ENCODE measurements around the gene CELF4. TPM values are rescaled to one million over a fixed set of nuclear protein-coding genes. Genes with fewer than 3 reads are reported as not detected.

The CELF4 gene
- total and polyA plus RNA-seq, 9 donors, result 0.18 to 2.0 (median 1.1) TPM

DNA sequence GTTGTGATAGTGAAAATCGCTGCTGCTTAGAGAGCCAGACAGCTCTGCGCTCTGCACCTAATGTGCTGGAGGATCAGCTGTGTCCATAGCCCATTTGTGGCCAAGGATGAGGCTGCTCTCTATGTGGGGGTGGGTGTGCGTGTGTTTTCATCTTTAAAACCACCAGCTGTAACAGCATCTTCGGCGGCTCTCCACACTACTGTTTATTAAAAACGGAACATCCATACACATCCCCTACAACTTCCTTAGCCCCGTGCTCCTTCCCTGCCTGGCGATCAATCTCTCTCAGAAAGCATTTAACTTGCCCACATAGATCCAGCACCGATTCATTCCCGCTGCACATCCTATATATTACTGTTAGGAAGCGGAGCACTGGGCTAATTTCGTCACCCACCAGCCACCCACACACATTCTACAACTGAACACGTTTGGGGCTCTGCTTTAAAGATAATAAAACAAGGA, 1.6 kb downstream of the CELF4 start:
- Histone ChIP-seq H3K36me3 (ENCODE audit: control insufficient read depth, insufficient read depth, low read length) (no peaks in the 10 kb centered on the region), H3K27ac (ENCODE audit: low read length) (no peak overlapping the region), H3K4me3 (ENCODE audit: low read length) (no peak overlapping the region), H3K4me1 (ENCODE audit: control insufficient read depth, insufficient read depth, low read length) (peaks cover 25% of the 10 kb centered on the region), H3K27me3 (ENCODE audit: control insufficient read depth, insufficient read depth, low read length) (peaks cover 57% of the 10 kb centered on the region), H3K9me3 (replicated peaks; ENCODE audit: control insufficient read depth, low read depth, low read length) (no peaks in the 10 kb centered on the region)
- no peak for DNase-seq
- 29% methylated on average over 7 of the region's 13 CpGs for WGBS (ENCODE audit: insufficient coverage)

DNA sequence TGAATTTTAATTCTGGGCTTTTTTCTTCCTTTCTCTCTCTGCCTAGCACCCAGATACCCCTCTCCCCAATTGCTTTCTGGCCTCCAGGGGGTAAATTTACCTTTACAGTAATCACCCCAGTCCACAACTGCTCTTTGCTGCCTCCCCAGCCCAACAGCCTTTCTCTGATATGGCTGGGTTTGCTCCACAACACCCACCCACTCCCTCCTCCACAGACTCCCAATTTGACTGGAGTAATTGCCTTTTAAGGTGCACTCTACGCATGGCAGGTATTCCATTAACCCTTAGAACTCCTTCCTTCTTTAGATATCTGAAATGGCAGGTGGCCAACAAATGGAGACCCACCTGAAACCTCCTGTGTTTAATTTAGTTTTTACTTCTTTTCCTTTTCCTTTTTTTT, 3.6 kb downstream of the CELF4 start:
- Histone ChIP-seq H3K27me3 (ENCODE audit: control insufficient read depth, insufficient read depth, low read length) (peaks cover 37% of the 10 kb centered on the region), H3K27ac (ENCODE audit: low read length) (no peak overlapping the region), H3K36me3 (ENCODE audit: control insufficient read depth, insufficient read depth, low read length) (no peaks in the 10 kb centered on the region), H3K9me3 (replicated peaks; ENCODE audit: control insufficient read depth, low read depth, low read length) (no peaks in the 10 kb centered on the region), H3K4me1 (ENCODE audit: control insufficient read depth, insufficient read depth, low read length) (peaks cover 17% of the 10 kb centered on the region), H3K4me3 (ENCODE audit: low read length) (no peak overlapping the region)
- no peak for DNase-seq
- no CpG with 5 or more reads among the region's 1 CpG for WGBS (ENCODE audit: insufficient coverage)

DNA sequence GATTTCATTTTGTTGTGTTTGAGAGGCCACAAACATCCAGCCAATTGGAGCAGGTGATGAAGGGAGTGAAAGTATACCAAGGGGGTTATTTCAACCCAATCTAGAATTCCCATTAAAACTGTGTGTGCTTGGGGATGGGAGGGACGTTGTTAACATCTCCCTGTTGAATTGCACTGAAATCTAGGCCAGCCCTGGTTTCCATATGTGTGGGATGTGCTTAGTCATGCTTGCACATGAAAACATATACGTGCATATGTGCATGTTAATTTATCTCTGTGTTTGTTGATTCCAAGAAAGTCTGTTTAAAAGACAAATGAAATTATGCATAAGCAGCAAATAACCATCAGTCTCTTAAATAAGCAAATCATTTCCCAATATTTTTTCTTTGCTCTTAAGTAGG, 5.6 kb downstream of the CELF4 start:
- H3K4me3 ChIP-seq (ENCODE audit: low read length), result no peak overlapping the region
- peaks cover 2% of the 10 kb centered on the region for H3K4me1 ChIP-seq (ENCODE audit: control insufficient read depth, insufficient read depth, low read length)
- H3K27ac ChIP-seq (ENCODE audit: low read length), result no peak overlapping the region
- H3K36me3 ChIP-seq (ENCODE audit: control insufficient read depth, insufficient read depth, low read length), result no peaks in the 10 kb centered on the region
- no CpG with 5 or more reads among the region's 2 CpGs for WGBS (ENCODE audit: insufficient coverage)
- DNase-seq, result no peak
- H3K27me3 ChIP-seq (ENCODE audit: control insufficient read depth, insufficient read depth, low read length), result peaks cover 21% of the 10 kb centered on the region
- H3K9me3 ChIP-seq (replicated peaks; ENCODE audit: control insufficient read depth, low read depth, low read length), result no peaks in the 10 kb centered on the region

DNA sequence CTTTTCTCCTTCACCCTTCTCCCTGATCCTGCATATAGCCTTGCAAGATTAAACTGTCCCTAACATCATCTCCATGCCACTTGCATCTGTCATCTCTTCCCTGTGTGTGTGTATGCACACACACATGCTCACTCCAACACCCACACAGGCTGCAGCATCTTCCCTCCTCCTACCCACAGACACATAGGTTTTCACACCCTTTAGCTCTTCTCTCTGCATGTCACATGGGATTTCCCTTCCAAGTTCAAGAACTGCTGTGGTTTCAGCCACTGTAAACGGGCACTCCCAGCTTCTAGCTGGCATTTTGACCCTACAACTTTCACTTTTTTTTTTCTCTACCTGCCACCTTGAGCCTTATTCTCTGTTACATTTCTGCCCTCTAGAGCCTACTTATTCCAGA, 6.4 kb downstream of the CELF4 start:
- H3K36me3 ChIP-seq (ENCODE audit: control insufficient read depth, insufficient read depth, low read length), result no peaks in the 10 kb centered on the region
- peaks cover 20% of the 10 kb centered on the region for H3K27me3 ChIP-seq (ENCODE audit: control insufficient read depth, insufficient read depth, low read length)
- no peak overlapping the region for H3K4me3 ChIP-seq (ENCODE audit: low read length)
- H3K9me3 ChIP-seq (replicated peaks; ENCODE audit: control insufficient read depth, low read depth, low read length), result no peaks in the 10 kb centered on the region
- 50% methylated on average over 1 of the region's 1 CpG for WGBS (ENCODE audit: insufficient coverage)
- no peak for DNase-seq
- H3K27ac ChIP-seq (ENCODE audit: low read length), result no peak overlapping the region
- H3K4me1 ChIP-seq (ENCODE audit: control insufficient read depth, insufficient read depth, low read length), result no peaks in the 10 kb centered on the region

DNA sequence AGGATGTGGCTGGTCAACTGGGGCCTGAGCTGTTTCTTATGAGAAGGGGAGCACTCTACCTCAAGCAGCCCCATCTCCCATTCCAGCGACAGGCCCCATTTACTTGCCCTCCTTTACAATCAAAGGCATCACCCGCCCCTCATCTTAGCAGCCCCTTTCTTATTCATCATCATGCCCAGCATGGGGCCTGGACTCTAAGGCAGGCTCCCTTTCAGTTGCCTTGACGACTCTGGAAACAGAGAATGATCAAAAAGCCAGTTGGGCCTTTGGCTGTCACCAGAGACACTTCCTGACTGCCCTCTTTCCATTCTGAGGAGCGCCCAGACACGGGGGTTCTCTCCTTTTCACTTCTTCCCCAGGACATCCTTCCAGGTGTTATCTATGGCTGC, 11.2 kb downstream of the CELF4 start:
- Histone ChIP-seq H3K27ac (ENCODE audit: low read length) (no peak overlapping the region), H3K9me3 (replicated peaks; ENCODE audit: control insufficient read depth, low read depth, low read length) (no peaks in the 10 kb centered on the region), H3K4me3 (ENCODE audit: low read length) (no peak overlapping the region), H3K4me1 (ENCODE audit: control insufficient read depth, insufficient read depth, low read length) (no peaks in the 10 kb centered on the region), H3K27me3 (ENCODE audit: control insufficient read depth, insufficient read depth, low read length) (peaks cover 13% of the 10 kb centered on the region), H3K36me3 (ENCODE audit: control insufficient read depth, insufficient read depth, low read length) (no peaks in the 10 kb centered on the region)
- 17% methylated on average over 3 of the region's 5 CpGs for WGBS (ENCODE audit: insufficient coverage)
- DNase-seq, result no peak

DNA sequence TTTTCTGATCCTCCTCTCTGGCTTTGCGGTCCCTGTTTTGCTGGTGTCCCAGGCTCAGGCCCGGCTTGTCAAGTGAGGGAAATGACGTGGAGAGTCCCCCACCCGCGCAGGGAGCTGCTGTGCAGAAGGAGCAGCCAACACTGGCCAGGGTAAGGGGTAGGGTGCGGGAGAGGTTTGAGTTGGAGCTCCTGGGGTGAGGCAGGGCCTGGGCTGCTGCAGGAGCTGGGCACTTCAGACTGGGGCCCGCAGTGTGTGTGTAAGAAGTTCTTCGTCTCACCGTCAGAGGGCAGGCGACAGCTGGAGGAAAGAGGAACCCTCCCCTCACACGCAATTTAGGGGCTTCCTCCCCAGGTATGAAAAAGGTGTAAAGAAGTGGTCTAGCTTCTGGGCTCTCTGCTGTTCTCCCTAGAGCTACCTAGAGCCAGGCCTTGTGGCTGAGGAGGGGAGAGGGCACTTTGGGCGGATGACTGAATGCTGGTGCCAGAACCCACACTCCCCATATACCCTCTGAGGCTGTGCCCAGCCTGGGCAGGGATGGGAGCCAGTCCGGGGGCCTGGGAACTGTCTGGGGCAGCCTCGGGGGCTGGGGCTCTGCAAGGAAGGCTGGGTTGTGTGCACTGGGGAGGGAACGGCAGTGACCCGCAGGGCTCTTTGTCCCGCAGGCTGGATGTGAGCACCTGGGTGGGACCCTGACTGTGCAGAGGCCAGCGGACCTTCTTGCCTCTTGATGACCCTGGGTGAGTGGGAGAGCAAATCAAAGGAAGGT, 11.8 kb downstream of the CELF4 start:
- no peak overlapping the region for H3K4me3 ChIP-seq (ENCODE audit: low read length)
- no peaks in the 10 kb centered on the region for H3K4me1 ChIP-seq (ENCODE audit: control insufficient read depth, insufficient read depth, low read length)
- WGBS (ENCODE audit: insufficient coverage), result 48% methylated on average over 10 of the region's 18 CpGs
- H3K27me3 ChIP-seq (ENCODE audit: control insufficient read depth, insufficient read depth, low read length), result peaks cover 13% of the 10 kb centered on the region
- H3K9me3 ChIP-seq (replicated peaks; ENCODE audit: control insufficient read depth, low read depth, low read length), result no peaks in the 10 kb centered on the region
- H3K27ac ChIP-seq (ENCODE audit: low read length), result no peak overlapping the region
- DNase-seq, result no peak
- H3K36me3 ChIP-seq (ENCODE audit: control insufficient read depth, insufficient read depth, low read length), result no peaks in the 10 kb centered on the region

DNA sequence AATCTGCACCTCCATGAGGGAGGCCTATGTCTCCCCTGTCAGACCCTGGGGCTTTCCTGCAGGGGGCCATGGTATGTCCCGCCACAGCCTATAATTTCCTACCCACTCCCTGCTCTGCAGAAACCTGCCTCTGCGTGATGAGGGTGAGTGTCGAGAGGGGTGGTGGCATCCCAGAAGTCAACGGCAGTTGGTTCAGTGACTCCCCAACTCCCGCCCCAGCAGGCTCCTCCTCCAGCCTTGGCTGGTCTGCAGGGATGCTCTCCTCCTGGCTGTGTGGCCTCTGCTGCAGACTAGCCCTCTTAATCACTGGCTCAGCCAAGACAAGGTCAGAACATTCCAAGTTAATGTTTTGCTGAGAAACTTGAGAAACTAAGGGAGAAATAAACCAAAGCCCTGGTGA, 13.3 kb downstream of the CELF4 start:
- Histone ChIP-seq H3K9me3 (replicated peaks; ENCODE audit: control insufficient read depth, low read depth, low read length) (no peaks in the 10 kb centered on the region), H3K4me3 (ENCODE audit: low read length) (no peak overlapping the region), H3K27me3 (ENCODE audit: control insufficient read depth, insufficient read depth, low read length) (peaks cover 13% of the 10 kb centered on the region), H3K27ac (ENCODE audit: low read length) (no peak overlapping the region), H3K4me1 (ENCODE audit: control insufficient read depth, insufficient read depth, low read length) (peaks cover 4% of the 10 kb centered on the region), H3K36me3 (ENCODE audit: control insufficient read depth, insufficient read depth, low read length) (no peaks in the 10 kb centered on the region)
- DNase-seq, result no peak
- whole genome bisulfite sequencing (ENCODE audit: insufficient coverage), result 69% methylated on average over 3 of the region's 5 CpGs

DNA sequence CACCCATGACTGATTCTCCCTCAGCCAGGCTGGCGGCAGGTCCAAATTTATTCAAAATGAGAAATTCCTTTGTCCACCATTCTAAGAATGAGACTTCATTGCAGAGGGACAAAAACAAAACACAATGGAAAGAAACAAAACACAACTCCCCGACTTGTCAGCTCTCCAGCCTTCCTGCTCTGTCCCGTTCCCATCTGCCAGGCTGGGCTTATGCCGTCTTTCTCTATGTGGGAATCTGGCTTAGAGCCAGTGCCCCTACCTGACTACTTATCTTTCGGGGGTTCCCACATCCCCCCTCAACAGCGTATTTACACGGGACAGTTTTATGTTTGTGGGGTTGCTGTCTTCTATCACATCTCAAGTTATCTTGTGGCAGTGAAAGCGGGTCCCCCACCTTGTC, 13.8 kb downstream of the CELF4 start:
- Histone ChIP-seq H3K36me3 (ENCODE audit: control insufficient read depth, insufficient read depth, low read length) (no peaks in the 10 kb centered on the region), H3K9me3 (replicated peaks; ENCODE audit: control insufficient read depth, low read depth, low read length) (no peaks in the 10 kb centered on the region), H3K4me1 (ENCODE audit: control insufficient read depth, insufficient read depth, low read length) (peaks cover 6% of the 10 kb centered on the region), H3K27me3 (ENCODE audit: control insufficient read depth, insufficient read depth, low read length) (peaks cover 13% of the 10 kb centered on the region), H3K27ac (ENCODE audit: low read length) (no peak overlapping the region), H3K4me3 (ENCODE audit: low read length) (no peak overlapping the region)
- 64% methylated on average over 4 of the region's 8 CpGs for WGBS (ENCODE audit: insufficient coverage)
- no peak for DNase-seq

DNA sequence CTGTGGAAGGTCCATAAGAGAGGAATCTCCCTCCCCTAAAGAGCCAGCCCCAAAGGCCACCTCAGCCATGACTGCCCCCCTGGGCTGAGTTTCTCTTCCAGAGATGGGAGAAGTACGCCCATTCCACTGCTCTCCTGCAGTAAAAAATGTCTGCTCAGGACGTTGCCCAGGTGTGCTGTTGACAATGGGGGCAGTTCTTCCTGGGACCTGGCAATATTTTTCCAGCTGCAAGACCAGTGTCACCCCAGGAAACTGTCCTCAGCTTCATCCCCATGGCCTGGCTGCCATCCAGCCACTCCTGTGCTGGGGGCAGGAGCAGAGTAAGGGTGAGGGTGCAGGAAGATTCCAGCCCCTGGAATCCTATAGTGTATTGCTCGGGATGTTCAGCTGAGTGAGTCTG, 14.3 kb downstream of the CELF4 start:
- Histone ChIP-seq H3K27ac (ENCODE audit: low read length) (no peak overlapping the region), H3K4me3 (ENCODE audit: low read length) (no peak overlapping the region), H3K9me3 (replicated peaks; ENCODE audit: control insufficient read depth, low read depth, low read length) (no peaks in the 10 kb centered on the region), H3K27me3 (ENCODE audit: control insufficient read depth, insufficient read depth, low read length) (peaks cover 13% of the 10 kb centered on the region), H3K4me1 (ENCODE audit: control insufficient read depth, insufficient read depth, low read length) (peaks cover 6% of the 10 kb centered on the region), H3K36me3 (ENCODE audit: control insufficient read depth, insufficient read depth, low read length) (no peaks in the 10 kb centered on the region)
- 29% methylated on average over 1 of the region's 3 CpGs for WGBS (ENCODE audit: insufficient coverage)
- DNase-seq, result no peak

DNA sequence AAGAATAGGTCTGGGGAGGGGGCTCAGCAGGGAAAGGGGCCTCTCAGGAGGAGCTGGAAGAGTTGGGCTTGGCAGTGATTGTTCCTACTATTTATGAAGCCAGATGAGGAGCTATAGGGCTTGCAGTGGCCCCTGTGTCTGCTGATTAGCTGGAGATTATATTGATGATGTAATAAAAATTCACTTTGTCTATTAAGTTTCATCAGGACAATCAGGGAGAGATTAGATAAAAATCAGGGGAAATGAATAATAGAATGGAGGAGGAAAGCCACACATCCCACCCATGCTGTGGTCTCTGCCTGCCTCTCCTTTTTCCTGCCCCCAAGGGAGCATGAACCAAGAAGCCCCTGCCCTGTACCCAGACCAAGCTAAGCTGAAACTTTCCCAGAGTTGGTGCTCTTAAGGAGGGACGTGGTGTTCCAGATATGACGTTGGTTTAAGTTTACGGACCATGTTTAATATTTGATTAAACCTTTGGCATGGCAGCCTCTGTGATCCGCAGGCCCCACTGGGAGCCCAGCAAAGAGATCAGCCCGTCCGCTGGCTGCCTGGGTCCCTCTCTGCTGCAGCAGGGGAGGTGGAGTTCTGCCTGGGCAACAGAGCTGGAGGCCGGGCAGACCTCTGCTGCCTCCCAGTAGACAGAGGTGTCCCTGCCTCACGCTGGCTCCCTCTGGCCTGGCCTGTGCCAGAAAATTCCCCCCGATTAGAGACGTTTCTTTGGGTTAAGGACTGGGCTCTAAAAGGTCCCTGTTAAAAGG, 15.3 kb downstream of the CELF4 start:
- Histone ChIP-seq H3K4me1 (ENCODE audit: control insufficient read depth, insufficient read depth, low read length) (peaks cover 6% of the 10 kb centered on the region), H3K36me3 (ENCODE audit: control insufficient read depth, insufficient read depth, low read length) (no peaks in the 10 kb centered on the region), H3K27ac (ENCODE audit: low read length) (no peak overlapping the region), H3K4me3 (ENCODE audit: low read length) (no peak overlapping the region), H3K9me3 (replicated peaks; ENCODE audit: control insufficient read depth, low read depth, low read length) (no peaks in the 10 kb centered on the region), H3K27me3 (ENCODE audit: control insufficient read depth, insufficient read depth, low read length) (peaks cover 13% of the 10 kb centered on the region)
- WGBS (ENCODE audit: insufficient coverage), result 70% methylated on average over 10 of the region's 10 CpGs
- no peak for DNase-seq

Measured in muscle of leg (tissue), 11 donors.